GM12872 (cell line): ENCODE data around the gene PTPRB.

Source experiments
- TF ChIP-seq, protein P1 (sequence below): IDR thresholded peaks from 3 replicates; pipeline ENCODE4 v1.5.1; 2011; ENCODE audit warnings: low read depth, mild to moderate bottlenecking, low read length, moderate library complexity; ENCODE audit not compliant: insufficient read depth

PTPRB gene

DNA sequence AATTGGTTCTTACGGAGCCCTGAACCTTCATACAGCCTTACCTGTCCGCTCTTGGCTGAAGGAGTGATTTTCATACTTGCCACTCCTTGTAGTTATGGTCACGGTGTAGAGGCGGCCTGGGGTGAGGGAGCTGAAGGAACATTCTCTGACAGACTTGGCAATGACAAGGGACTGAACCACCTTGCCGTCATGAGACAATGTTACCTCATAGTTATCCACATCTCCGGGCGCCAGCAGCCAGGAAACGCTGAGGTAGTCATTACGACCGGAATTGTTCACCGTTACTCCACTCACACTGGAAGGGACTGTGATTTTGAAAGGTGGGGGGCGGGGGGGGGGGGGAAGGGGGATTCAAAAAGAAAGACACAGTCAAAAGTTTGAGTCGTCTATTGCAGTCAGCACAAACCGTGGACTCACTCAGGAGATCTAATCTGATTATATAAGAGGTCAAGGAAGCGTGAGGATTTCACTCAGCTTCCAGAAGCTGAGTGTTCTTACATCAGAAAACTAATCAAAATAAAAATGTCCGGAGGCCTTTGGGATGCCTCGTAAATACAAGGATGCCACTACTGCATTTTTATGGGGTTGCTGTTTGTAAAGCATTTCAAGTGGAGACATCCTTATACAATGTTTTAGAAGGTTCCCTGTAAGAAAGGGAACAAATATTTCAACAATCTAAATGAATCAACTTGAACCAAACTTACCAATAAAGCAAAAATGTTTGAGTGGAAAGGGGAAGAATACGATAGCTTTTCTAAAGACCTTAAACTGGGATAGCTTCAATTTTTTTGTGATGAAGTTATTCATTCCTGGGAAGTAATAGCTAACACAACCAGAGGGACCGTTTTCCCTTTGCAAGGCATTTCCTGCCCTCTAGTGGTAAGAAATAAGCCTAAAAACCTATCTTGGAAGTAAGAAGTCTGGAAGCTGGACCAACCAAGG lies 60.6 kb downstream of the PTPRB start:
- TF ChIP-seq, protein P1, sequence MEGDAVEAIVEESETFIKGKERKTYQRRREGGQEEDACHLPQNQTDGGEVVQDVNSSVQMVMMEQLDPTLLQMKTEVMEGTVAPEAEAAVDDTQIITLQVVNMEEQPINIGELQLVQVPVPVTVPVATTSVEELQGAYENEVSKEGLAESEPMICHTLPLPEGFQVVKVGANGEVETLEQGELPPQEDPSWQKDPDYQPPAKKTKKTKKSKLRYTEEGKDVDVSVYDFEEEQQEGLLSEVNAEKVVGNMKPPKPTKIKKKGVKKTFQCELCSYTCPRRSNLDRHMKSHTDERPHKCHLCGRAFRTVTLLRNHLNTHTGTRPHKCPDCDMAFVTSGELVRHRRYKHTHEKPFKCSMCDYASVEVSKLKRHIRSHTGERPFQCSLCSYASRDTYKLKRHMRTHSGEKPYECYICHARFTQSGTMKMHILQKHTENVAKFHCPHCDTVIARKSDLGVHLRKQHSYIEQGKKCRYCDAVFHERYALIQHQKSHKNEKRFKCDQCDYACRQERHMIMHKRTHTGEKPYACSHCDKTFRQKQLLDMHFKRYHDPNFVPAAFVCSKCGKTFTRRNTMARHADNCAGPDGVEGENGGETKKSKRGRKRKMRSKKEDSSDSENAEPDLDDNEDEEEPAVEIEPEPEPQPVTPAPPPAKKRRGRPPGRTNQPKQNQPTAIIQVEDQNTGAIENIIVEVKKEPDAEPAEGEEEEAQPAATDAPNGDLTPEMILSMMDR, result peak; percentile 71

DNA sequence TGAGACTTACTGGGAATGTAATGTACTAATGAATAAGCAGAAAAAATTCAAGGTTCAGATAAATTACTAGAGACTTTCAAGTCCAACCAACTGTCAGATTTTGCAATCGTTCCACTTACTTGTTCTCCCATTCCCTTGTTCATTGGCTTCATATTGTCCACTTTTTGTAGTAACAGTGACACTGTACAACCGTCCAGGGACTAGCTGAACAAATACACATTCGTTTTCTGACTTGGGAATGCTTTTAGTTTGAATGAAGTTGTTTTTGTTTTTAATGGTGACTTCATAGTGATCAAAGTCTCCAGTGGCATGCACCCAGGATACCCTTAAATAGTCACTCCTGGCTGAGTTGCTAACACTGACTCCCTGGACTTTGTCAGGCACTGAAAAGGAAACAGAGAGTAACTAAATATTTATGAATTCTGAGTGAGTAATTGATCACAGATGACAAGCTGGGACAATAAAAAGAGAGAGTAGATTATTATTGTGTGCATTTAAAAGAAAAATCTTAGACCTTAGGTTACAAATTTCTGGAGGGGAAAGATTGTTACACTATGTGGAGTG lies 65.4 kb downstream of the PTPRB start:
- TF ChIP-seq, protein P1, result no peak

DNA sequence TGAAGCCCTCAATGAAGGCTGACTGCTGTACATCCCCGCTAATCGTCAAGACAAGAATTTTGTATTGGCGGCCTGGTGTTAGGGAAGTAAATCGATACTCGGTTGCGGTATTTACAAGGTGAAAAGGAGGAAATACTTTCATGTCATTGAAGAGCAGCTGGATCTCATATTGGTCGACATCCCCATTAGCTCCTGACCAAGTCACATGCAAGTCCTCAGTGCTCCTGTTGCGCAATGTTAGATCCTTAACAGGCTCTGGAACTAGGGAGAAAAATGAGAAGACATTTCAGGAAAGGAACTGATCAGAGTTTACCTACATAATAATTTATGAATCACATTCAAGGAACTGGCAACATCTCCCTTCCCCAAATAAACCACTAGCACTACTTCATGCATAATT lies 66.2 kb downstream of the PTPRB start:
- TF ChIP-seq, protein P1, result no peak

DNA sequence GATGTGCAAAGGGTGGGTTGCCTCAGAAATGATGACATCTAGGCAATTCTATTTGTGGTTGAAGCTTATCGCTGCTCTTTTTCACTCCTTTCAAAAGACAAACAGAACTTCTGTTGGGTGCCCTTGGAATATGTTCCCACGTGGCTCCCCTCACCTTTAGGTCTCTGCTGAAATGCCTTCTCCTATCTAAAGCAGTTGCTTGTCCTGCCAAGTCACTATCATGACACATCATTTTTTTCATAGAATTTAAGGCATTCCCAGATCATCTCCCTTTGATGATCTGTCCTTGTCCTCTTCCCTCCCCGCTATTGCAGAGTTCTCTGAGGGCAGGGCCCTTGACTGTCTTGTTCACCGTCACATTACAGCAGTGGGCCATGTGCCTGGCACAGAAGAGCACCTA lies 75.7 kb downstream of the PTPRB start:
- TF ChIP-seq, protein P1, result no peak

DNA sequence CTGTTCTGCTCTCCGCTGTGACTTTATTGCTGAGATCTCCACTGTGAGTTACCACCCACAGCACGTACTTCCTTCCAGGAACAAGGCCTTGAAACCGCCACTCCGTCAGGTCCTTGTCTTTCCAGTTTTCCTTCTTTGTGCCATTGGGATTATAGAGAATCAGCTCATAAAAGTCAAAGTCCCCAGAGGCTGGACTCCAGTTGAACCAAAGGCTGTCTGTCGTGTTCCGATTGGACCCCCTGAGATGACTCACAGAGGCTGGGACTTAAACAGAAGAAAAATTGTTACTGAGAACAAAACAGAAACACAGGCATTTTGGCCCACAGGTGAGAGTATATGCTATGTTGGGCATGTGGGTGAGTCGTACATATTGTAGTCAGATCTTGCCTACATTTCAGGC lies 76.6 kb downstream of the PTPRB start:
- TF ChIP-seq, protein P1, result no peak

DNA sequence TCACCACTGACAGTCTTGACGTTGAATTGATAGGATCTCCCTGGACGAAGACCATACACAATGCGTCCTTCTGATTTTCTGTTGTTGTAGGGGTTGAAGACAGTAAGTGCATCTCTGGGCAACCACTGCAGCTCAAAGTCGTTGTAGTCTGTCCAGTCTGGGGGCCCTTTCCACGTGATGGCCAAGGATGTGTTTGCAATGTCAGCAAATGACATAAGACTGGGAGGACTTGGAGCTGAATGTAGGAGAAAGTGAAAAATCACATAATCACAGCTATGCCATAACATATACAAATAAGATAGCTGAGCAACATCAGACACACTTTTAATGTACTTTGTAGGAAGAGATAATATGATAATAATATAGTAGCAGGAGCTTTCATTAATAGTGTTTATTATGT lies 77.8 kb downstream of the PTPRB start:
- TF ChIP-seq, protein P1, result no peak

DNA sequence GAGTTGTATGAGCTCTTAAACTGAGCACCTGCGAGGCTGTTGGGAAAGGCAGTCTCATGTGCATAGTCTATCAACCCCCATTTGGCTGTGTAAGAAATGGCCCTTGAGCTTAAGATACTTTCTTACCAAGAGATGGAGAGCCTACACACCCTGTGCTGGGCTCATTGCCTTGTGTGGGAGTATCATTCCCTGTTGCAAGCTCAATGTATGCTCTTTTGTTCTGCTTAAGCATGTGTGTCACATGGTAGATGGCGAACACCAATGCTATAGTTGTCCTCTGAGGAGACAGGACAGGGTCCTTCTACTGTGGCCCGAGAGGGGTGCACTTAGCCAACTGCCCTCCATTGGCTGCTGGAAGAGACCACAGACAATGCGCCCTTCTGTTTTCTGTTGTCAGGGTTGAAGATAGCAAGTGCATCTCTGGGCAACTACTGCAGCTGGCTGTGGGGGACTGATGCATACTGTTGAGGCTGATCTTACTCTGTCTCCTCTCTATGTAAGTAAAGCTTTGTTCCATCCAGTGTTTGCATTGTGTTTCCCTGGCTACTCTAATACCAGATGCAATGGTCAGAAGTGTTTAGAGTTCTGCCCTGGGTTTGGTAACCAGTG lies 79.5 kb downstream of the PTPRB start:
- TF ChIP-seq, protein P1, result no peak
